ENCODE data around the gene TBK1.

DNA sequence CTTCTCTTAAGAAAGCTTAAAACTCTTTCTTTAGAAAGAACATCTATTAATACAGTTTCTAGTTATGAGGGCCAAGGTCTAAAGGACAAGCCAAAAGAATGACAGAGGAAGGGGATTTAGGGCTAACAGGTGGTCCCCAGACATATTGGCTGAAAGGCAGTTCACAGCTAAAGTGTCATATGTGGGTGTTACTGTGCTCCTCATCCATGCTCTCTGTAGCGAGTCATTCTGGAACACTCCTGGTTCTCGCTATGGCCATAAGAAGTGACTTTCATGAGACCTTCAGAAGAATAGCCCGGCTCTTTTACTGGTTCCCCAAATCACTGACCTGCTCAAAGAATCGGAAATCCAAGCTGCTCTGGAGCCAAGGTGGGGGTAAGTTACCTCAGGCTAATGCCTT, 55.0 kb downstream of the TBK1 start:
- no peak for TF ChIP-seq CTCF (IDR thresholded peaks at IDR 0.05)
- TF ChIP-seq POLR2A (IDR thresholded peaks at IDR 0.05): no peak
